SK-N-MC (cell line): Measurements from ENCODE around the gene SRGAP3.

Experiments used
- EZH2 ChIP-seq: fragments of 200-600 bp; sonication (generic); IDR thresholded peaks from one replicate; pipeline ENCODE4 v1.6.1; 2017; ENCODE audit warnings: antibody characterized with exemption
- POLR2AphosphoS5 ChIP-seq: IDR thresholded peaks from 2 replicates; pipeline ENCODE4 v1.6.1; 2012; ENCODE audit warnings: mild to moderate bottlenecking, low read depth, low read length, borderline replicate concordance

DNA sequence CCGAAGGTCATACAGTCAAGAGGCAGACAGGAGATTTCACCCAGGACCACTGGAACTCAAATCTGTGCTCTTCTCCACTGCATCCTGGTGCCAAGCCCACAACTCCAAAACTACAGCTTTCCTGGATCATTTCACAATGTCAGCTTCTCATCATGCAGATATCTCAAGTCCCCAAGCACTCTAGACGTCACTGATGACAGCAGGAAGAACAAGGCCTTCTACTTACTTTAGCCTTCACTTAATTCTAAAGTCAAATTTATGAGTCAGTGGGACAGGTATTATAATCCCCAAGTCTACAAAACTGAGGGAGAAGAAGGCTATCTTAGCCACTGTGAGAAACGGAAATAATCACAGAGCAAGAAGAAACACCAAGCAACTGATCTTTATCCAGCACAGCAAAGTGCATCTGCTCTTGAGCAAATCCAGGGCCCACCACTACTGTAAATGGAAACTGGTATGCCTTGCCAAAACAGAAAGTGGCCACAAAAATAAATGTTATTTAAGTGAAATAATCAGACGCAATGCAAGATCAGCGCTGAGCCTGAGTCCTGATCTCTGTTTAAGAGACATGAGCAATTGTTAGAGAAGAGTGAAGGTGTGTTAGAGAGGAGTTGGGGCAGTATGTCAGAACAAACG, 287.1 kb downstream of the SRGAP3 start:
- TF ChIP-seq EZH2 (no peak), POLR2AphosphoS5 (no peak)
